SK-N-MC (cell line): ENCODE results near the gene GNG14.

Experiments used
- EZH2 ChIP-seq: fragments of 200-600 bp; sonication (generic); IDR thresholded peaks from one replicate; pipeline ENCODE4 v1.6.1; 2017; ENCODE audit warnings: antibody characterized with exemption
- FOXP2 ChIP-seq: optimal IDR thresholded peaks from 2 replicates; pipeline ENCODE3; 2011; ENCODE audit warnings: mild to moderate bottlenecking, moderate library complexity; ENCODE audit not compliant: insufficient read depth; ENCODE audit errors: extremely low read length, control extremely low read depth
- POLR2AphosphoS5 ChIP-seq: IDR thresholded peaks from 2 replicates; pipeline ENCODE4 v1.6.1; 2012; ENCODE audit warnings: mild to moderate bottlenecking, low read depth, low read length, borderline replicate concordance

DNA sequence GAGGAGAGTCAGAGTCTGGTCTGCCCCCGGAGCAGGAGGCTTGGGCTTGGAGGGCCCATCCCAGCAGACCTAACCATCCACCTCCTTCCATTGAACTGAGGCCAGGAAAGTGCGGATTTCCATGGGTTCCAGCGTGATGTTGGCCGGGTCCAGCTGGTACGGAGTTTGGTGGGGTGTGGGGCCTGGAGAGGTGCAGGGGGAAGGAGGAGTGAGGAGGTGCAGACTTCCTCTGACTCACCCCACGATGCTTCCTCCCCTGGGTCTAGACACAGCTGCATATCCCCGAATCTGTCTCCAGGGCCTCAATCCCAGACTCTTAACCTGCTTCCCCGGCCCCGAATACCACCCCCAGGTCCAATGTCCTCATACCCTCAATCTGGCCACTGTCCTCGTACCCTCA lies 41.2 kb upstream of the GNG14 start:
- no peak for TF ChIP-seq POLR2AphosphoS5
- no peak for TF ChIP-seq EZH2
- TF ChIP-seq FOXP2, result no peak
